OCI-M2 (cell line): ENCODE measurements around the gene CACNA1S.
A peak's percentile ranks its signal among the peaks of the same experiment; 100 is the strongest.

Experiments used
- DNase-seq: peaks from one replicate; lab custom pipeline; 2025; ENCODE audit not compliant: unreplicated experiment; lab: John Stamatoyannopoulos, UW

CACNA1S gene

DNA sequence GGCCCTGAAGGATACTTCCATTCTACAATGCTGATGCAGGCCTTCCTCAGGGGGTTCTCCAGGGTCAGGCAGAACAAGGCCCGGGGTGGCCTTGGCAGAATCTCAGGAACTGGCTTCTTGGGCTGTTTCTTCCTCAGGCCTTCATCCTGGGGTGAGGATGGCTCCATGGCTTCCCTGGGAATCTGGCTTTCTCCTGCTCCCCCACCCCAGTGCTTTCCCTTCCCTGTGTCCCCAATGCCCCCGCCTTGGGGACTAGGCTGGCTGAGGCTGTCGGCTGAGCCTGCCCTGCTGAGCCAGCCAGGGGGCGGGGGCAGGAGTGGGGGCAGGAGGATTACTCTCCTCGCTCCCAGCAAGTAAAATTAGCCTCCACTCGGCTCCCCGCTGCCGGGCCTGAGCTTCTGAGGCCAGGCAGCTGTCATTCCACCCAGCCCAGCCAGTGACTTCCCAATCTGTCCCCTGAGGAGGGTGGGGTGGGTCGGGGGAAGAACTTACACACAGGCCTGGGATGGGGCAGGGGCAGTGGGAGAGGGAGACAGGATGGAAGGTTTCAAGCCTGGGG, at the start of gene CACNA1S:
Gene CACNA1S, minus strand, starts transcription at position 254 of the 559 bp plus-strand sequence. Its CDS starts 87 bp downstream, at position 167.
- DNase-seq: no peak

DNA sequence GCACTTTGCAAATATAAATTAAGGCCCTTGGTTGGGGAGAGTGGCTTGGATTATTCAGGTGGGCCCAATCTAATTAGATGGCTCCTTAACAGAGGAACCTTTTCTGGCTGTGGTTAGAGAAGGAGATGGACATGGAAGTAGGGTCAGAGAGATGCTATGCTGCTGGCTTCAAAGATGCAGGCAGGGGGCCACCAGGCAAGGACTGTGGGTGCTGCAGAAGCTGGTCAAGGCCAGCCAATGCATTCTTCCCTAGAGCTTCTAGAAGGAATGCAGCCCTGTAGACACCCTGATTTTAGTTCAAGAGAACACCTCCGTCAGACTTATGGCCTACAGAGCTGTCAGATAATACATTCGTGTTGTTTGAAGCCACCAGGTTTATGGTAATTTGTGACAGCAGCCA, 45.7 kb upstream of the CACNA1S start:
- no peak for DNase-seq

DNA sequence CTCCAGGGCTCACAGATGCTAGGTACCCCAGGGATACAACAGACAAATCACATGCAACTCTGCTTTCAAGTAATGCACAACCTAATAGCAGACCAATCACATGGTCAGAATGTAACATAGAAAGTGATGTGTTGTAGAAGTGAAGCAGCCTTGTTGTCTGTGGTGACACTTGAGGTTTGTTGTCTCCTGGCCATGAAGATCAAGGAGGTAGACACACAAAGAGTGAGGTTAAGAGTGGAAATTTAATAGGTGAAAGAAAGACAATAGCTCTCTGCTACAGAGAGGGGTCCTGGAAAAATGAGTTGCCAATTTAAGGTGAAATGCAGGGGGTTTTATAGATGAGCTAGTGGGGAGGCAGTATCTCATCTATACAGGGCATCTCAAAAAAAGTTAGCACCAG, 44.6 kb upstream of the CACNA1S start:
- no peak for DNase-seq

DNA sequence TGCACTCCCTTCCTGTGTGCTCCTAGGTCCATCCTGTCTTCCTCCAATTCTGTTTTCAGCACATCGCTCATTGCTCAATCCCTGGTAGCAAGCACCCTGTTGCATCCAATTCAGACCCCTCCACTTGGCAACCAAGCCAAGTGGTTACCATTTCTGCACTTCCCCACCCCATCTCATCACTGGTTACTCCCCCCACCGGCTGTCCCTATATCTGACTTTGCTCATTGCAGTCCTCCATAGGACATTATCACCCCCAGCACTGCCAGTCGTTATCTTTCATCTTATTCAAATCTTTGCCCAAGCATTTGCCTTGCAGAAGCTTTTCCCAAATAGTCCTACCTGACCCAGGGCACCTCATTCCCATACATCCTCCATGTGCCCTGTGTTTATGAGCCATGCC, 44.1 kb upstream of the CACNA1S start:
- no peak for DNase-seq

DNA sequence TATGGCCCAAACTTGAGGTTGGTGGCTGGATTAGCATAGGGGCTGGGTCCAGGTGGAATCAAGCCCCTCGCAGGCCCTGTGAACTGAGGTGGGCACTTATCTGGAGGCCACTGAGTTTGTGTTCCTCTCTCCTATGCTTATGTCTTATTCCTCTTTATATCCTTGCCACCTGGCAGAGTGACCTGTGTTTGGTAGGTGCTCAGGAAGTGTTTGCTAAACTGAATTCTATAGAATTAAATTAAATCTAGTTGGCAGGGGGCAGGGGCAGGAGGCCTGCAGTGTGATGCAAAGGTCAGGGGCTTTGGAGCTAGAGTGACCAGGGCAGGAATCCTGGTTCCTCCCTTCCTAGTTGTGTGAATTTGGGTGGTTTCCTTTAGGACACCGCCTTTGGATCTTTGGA, 43.1 kb upstream of the CACNA1S start:
- DNase-seq: no peak

DNA sequence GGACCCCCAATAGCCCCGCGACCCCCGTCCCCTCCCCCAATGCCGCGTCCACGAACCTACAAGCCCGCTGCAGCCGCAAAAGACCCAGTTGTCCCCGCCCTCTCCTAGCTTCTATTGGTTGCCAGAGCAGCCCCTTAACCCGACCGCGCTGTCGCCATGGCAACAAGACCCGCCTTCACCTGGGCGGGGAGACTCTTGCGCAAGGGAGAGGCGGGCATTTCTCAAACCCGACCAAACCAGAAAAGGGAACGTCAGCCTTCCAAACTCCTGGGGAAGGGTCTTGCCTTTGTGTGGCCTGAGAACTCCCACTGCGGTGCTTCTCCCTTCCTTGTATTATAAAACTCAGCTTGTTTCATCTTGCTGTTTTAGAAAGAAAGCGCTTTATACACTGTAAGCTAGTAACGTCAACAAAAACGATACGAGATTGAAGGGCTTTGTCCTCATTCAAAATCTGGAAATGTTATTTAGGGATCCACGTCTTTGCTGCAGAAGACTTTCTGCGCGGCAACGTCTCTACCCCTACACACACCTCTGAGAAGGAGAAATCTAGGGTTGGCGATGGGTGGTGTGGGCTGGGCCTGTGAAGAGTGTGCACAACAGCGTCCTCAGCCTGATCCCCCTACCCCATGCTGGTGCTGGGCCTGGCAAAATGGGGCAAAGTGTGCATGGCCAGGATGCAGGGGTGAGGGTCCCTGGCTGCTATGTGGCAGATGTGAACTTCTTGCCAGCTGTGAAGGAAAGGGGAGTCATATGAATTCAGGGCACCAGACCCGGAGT, 42.4 kb upstream of the CACNA1S start, which contains the start of gene TMEM9:
Gene TMEM9, minus strand, starts transcription at position 86 of the 777 bp plus-strand sequence. CDS start 551 bp downstream, outside the sequence.
- peak; percentile 60 for DNase-seq

DNA sequence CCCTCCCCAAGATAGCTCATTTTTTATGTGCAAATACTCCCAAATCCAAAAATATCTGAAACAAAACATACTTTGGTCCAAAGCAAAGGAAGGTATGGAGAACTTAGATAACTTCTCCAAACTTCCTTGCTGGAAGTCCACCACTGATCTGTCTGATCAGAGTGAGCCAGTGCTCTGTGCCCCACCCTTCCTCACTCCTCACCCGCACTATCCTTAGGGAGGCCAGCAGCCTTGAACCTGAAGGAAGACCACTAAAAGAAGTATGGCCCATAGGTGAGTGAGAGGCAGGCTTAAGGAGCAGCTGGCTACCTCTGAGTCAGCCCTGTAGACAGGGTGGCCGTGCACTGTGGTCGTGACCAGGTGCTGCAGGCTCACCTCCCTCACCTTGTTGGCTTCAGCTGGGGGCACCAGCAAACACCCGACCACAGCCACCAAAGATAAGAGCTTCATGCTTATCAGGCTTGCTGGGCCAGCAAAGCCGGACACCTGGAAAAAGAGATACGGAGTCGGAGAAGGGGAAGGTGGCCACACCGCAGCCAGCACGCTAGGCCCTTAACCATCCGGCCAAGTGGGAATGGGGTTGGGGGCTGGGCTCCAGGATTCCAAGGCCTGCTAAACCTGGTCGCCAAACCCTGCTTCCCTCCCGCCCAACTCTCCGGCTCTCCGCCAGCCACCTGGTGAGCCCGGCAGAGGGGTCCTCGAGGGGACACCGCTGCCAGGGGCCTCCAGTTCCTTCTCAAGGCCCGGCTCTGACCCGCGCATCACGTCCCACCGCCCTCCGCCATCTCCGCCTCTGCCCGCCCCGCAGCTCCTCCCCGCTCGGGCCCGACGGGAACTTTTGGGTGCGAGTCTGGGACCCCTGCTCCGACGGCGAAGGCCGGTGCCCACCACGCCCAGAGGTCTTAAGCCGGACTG, 41.5 kb upstream of the CACNA1S start:
- no peak for DNase-seq

DNA sequence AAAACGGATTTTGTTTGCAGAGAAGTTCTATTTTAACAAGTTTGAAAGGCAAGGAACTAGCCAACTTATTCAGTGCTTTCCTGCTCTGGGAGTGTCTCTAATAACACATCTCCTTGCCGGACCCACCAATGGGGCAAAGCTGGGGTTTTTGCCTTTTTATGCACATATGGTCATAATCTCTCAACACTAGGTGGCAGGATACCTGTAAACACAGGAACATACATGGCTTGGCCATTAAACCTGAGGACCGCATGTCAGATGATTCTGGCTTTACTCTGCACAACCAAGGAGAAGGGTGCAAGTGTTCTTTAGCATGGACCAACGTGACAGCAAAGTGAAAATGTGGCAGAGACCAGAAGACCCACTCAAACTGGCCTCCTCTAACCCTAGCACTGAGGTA, 37.2 kb upstream of the CACNA1S start:
- DNase-seq: no peak

DNA sequence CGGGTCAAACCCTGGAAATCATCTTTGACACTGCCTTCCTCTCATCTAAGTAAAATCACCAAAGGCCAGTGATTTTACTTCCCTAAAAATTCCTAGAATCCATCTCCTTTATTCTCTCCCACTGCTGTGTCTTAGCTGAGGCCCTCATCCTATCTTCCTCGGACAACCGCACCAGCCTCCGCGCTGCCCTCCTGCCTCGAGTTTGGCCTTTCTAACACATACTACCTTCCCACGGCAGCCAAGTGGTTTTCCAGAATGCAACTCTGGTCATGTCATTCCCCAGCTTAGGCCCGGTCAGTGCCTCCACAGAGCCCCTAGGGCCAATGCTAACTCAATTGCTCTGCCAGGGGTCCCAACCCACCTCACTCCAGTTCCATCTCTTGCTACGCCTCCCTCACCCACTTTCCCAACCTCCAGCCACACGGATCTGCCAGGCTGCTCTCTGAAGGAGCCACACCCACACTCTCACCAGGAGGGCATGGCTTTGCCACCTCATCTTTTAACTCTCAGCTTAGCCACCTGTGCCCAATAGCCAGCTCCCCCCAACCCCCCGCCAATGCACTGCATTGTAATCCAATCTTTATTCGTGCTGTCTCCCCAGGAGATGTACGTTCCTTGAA, 35.3 kb upstream of the CACNA1S start:
- no peak for DNase-seq

DNA sequence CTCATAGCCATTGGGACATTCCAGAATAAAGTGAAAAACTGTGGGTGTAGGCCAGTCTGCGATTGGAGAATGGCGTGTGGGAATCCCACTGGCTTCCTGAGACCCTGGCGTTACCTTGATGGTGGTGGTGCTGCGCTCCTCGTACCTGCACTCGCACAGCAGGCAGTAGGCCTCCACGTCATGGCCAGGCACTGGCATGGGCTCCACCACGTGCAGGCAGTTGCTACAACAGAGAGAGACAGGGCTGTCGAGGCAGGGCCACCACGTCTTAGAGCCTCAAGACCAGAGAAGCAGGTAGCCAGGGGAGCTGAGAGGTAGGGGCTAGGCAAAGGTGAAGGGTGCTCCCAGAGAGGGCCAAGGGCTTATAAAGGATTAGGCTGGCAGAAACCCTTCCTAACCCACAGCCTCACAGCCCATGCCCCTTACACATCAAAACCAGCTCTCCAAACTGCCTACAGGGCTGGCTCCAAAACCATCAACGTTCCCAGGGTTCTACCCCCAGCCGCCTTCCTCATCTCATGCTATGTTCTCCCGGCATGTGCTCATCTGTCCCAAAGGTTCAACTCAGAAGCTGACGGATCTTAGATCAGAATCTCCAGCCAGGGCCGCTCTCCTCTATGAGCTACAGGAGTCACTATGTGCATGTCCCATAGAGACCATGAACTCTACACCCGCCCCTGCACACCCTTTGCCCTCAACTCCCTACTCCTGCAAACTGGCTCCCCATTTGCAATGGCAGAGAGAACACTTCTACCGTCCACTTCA, 34.6 kb upstream of the CACNA1S start:
- DNase-seq: no peak

DNA sequence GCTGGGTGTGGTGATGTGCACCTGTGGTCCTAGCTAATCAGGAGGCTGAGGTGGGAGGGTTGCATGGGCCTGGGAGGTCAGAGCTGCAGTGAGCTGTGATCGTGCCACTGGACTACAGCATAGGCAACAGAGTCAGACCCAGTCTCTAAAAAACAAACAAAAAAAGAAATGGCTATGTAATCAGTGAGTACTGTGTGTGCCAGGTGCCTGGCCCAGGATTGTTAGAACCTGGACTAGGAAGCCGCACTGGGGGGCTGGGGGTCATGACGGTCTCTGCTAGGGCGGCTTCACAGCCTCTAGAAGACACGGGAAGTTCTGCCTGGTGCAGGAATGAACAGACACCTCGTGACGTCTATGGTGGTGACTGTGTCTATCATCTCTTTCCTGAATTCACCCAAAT, 33.6 kb upstream of the CACNA1S start:
- DNase-seq: no peak

DNA sequence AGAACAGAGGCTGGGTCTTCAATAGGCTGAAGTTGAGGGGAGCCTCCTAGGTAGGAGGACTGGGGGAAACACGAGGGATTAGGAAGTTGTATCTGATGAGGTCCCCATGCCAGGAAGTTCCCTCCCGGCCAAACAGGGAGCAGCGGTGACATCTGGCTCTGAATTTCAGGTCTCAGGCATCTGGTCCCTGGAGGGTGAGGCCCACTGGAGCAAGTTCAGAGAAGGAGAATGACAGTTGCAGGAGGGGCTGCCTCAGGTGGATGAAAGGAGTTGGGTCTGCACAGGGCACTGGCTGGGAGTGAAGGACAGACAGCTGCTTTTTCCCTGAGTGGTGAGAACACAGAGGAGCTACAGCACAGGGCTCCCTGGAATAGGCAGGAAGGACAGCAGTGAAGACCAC, 32.9 kb upstream of the CACNA1S start:
- no peak for DNase-seq

DNA sequence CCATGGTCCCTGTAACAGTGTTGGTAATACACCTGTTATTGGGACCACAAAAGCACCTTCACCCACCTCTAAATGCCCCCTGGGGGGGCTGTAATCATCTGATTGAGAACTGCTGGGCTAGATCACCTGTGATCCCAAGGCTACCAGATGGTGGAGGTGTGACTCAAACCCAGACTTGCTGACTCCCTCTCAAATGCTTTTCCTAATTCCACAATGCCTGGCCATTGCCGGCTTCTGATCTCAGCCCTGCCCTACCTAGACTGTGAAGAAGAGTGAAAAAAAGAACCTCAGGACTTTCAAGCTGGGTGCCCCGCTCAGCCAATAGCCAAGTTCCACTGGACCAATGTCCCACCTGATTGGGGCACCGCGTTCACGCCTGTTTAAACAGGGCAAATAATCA, 32.5 kb upstream of the CACNA1S start:
- no peak for DNase-seq

DNA sequence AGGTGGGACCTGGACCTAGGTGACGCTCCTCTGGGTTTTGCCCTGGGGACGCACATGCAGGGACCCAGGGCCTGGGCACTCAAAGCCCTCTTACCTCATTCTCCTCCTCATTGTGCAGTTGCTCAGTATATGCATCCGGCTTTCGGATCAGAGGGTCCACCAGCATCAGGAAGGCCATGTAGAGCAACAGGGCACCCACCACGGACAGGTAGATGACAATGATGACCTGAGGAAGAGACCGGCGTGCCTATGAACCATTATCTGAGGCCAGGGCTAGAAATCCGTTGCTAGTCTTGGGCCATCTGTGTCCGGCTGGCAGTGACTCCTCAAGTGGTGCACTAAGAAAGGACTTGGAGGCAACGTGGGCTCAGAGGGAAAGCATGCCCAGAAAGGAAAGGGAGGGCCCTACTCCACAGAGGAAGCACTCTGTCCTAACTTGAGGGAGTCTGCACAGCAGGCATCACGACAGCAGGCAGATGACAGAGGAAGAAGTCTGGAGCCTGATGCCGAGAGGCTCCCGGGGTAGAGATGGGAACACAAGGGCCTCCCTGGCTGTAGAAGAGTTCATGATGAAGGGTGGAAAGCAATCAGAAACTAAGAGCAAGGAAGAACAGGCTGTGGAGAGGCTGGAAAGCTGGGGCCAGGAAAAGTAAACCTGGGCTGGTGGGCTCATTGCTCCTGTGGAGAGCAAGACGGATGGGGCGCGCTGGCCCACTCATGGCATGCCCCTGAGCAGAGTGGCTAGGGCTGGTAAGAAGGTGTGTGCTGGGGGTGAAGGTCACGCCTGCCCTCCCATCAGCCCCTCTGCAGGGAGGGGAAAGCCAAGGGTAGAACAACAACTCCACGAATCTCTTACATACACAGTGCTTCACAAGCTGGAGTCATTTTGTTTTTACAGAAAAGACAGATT, 31.8 kb upstream of the CACNA1S start:
- no peak for DNase-seq

DNA sequence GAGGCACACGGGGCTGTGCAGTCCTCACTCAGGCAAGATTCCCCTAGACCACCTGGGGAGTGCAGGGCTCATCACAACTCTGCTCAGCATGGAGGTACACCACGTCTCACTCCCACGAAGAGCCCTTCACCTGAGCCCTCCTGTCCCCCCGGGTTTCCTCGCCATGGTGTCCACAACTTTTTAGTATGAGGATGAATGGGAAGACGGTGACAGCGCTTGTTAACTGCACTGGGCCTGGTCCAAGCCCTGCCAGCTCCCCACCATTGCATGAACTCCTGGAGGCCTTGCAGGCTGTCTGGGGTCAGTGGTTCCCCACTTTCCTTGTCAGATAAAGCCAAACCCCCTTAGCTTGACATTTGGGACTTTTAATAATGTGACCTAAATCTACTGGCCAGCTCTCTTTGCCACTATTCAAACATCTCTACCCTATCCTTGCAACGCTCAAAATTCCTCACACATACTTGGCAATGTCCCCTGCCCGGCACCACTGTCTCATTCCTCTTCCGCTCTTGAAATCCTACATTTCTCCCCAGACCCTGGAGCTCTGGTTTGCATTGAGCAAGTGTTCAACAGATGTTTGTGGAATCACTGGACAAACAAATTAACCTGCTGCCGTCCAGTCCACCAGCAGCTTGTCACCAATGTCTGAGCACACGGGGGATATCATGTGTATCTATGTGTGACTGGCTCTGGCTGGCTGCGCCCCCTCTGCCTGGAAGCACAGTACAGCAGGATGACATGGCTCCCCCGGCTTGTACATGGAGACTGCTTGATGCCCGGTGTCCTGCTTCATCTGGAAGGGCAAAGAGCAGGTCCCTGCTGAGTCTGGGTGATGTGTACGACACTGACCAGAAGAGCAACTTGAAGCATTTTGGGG, 30.9 kb upstream of the CACNA1S start:
- no peak for DNase-seq

DNA sequence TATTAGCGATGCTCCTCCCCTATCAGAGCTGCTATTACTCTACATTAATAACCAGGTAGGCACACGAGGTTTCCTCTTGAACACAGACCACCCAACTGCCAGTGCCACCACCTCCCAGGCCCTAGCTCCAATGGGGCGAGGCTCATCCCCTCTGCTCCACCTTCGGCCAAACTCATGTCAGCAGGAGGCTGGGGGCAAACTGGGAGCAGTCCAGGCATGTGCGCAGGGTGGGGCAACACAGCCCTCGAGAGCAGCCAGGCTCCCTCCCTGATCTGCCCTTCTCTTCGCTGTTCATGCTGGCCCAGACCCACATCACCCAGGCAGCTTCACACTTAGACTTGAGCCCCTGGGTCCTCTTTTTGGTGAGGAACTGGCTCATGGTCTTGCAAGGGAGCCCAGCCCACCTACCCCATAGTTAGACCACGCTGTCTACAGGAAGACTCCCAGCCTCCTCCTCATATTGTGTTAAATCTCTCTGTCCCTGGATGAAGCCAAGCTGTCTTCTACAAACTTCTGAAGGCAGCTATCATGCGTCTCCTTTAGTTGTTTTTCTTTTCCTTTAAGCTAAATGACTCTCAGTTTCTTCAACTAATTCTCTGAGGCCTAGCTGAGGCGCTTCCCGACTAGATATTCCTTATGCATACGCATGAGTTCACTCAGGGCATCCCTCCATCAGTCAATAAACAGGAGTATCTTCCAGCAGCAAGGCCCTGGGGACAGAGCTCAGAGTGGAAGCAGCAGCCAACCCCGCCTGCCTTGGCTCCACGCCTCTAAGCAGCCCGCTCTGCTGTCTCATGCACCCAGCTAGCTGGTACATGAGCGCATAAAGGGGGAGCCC, 30.0 kb upstream of the CACNA1S start:
- DNase-seq: no peak

DNA sequence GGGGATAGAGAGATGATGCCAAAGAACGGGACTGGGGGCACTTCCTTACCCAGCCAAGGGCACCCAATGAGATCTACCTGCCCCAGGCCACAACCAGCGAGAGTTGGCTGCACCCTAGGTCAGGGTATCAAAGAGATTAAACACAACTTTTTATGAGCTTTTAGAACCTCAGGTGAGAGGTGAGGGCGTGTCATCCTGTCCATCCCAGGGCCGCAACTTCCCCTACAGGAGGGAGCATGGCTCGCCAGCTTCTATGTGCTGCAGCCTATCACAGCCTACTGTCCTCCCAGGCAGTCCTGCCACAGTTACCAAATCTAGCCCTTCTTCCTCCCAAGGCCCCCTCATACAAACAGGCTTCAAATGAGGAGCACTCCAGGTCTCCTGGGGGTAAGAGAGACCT, 29.2 kb upstream of the CACNA1S start:
- DNase-seq: no peak

DNA sequence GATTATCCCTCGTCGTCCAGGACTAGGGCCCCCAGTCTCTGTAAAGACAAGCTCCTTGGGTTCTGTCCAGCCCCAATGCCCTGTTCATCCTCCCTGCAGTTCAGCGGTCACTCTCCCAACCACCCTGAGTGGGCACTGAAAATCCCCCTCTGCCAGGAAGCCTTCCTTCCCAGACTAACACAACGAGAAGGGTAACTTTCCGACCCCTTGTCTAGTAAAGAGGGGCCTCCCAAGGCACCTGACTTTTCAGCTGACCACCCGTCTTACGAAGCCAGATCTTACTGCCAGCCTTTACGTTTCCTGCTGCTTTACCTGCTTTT, 28.7 kb upstream of the CACNA1S start:
- no peak for DNase-seq
